HG02571 (cell line): ENCODE measurements around the gene RABGAP1L.
A peak's percentile ranks its signal among the peaks of the same experiment; 100 is the strongest.
"Not testable (repeated sequence)": the region's sequence is repeated elsewhere in the genome, so short reads cannot be mapped to it uniquely, and the experiment has no call there.

Experiments used
- ATAC-seq: cut with Tn5 transposase; IDR thresholded peaks from one replicate; pipeline ENCODE4 v1.9.1; 2021; ENCODE audit warnings: mild to moderate bottlenecking, moderate library complexity; ENCODE audit not compliant: unreplicated experiment

Gene RABGAP1L

DNA sequence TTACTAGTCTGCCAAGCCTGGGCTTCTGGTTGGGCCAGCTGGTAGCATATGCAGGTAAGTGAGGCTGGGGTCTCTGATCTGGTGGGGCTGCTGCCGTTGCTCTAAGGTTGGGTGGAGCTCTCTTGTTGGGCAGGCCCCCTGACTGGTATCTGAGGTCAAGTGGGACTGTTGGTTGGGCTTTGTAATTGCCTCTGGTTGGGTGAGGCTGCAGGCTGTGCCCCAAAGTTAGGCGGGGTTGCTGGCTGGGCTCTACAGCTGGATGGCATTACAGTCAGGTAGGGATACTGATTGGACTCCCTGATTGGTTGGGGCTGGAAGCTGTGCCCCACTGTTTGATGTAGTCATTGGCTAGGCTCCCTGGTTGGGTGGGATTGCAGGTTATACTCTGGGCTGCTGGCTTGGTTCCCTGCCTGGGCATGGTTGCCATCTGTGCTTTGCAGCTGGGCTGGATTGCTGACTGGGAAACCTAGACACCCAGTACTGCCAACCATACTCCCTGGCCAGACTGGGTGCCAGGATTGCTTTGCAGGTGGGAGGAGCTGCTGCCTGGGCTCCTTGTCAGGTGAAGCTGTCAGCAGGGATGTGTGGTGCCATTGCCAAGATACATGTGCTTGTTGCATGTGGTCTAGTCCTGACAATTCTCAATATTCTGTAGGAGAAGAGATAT is 130.5 kb downstream of the RABGAP1L start:
- no peak for ATAC-seq

GRCh38 chr1:174291059-174291458 is 131.7 kb downstream of the RABGAP1L start:
- ATAC-seq, result no peak

DNA sequence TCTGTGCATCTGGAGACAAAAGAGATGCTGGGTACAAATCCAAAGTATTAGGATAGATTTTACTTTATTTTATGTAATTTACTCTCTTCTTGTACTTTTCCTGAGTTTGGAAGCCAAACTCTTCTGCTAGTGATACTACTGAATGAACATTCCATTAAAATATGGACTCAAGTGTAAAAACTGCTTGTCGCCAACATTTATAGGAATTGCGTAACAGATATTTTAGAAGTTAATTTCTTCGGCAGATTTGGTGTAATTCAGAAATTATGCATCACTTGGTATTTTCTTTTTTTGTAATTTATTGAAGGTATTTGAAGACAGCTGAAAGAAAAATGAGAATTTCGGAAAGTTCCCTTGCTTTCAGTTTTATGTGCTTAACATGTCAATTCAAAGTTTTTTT is 137.0 kb downstream of the RABGAP1L start:
- no peak for ATAC-seq

DNA sequence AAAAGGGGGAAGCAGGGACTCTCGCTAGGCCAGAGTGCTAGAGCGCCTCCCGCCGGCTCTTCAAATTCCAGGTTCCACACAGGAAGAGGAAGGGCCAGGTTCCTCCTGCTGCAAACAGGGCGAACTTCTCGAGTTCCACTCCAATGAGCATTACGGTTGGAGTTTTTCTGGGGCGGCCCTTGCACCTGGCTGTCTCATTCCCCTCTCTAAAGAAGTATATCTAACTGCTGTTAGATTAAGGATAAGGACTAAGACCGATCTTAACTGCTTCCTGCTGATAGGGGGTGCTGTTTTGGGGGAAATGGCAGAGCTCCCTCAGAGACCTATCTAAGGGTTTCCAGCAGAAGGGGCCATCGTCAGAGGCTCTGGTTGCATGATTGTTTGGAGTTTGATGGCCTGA is 138.0 kb downstream of the RABGAP1L start:
- no peak for ATAC-seq

- ATAC-seq, result no peak
Observed at GRCh38 chr1:174301295-174302077, 142.2 kb downstream of the RABGAP1L start.

- ATAC-seq, result no peak
Observed at GRCh38 chr1:174308604-174309003, 149.3 kb downstream of the RABGAP1L start.

- no peak for ATAC-seq
Observed at GRCh38 chr1:174309490-174309889, 150.2 kb downstream of the RABGAP1L start.

DNA sequence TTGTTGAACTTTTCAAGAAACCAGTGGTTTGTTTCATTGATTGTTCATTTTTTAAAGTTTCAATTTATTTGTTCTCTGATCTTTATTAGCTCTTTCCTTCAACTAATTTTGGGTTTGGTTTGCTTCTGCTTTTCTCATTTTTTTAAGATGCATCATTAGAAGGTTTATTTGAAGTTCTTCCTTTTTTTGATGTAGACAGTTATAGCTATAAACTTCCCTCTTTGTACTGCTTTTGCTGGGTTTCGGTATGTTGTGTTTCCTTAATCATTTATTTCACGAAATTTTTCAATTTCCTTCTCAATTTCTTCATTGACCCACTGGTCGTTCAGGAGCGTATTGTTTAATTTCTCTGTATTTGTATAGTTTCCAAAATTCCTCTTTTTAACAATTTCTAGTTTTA is 155.1 kb downstream of the RABGAP1L start:
- ATAC-seq, result no peak

- ATAC-seq, result no peak
Observed at GRCh38 chr1:174315239-174315638, 155.9 kb downstream of the RABGAP1L start.

- not testable (repeated sequence) for ATAC-seq
Observed at GRCh38 chr1:174320897-174321296, 161.6 kb downstream of the RABGAP1L start.

DNA sequence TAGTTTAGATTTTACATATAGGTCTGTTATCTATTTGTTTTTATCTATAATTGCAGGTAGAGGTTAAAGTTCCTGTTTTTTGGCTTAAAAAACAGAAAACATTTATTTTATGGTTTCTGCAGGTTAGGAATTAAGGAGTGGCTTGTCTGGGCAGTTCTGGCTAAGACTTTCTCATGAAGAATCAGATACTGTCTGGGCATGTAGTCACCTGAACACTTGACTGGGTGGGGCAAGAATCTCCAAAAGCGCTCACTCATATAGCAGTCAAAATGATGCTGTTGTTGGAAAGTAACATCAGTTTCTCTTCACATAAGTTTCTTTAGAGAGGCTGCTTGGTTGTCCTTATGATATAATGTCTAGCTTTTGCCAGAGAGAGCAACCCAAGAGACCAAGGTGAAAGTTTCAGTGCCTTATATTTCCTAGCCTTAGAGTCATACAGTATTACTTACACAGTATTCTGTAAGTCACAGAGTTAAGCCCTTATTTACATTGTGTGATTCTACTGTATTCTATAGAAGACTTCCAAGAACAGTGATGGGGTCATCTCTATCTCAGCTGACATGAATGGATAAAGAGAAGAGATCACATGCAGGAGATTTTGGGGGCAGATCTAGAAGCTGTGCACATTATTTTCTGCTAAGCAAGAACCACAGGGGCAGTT is 163.0 kb downstream of the RABGAP1L start:
- ATAC-seq, result no peak

DNA sequence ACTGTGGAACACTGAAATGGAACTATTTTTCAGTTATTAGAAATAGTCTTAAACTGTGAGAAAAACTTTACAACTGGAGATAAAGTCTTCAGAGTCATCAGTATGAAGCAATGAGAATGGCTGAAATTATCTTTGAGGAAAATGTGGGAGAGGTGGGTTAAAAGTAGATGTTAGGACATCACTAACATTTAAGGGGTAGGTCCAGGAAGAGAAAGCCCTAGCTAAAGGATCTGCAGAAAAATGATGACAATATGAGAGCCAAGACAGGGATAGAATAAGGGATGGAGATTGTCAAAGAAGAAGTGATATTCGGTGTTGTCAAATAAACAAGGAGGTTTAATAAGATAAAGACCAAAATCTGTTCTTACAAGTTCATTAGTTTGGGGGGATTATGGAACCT is 165.2 kb downstream of the RABGAP1L start:
- no peak for ATAC-seq

DNA sequence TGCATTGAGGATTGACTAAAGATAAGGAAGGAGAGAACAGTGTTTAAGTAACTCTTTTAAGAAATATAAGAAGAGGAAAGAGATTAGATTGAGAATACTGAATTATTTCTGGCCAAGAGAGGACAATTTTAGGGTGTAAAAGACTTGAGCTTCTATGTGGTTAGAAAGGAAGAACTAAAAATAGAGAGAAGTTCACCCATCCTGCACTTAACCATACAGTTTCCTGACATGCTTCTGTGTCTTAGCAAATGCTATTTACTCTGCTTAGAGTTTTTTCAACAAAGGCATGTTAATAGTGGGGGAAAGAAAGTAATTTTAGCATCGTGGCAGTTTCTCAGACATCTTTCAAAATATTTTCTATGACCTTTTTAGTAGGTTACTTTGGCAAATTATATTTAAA is 165.6 kb downstream of the RABGAP1L start:
- ATAC-seq, result no peak

DNA sequence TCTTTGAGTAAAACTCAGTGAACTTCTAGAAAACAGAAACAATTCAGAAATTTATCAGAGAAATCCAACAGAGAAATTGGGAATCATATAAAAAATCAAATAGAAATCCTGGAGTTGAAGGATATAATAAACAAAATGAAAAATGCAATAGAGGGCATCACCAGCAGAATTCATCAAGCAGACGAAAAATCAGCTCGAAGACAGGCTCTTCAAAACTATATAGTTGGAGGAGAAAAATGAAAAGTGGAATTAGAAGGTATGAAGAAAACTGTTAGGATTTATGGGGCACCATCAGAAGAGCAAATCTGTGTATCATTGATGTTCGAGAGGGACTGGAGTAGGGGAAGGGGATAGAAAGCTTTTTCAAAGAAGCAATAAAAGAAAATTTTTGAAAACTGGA is 167.0 kb downstream of the RABGAP1L start:
- ATAC-seq, result no peak

- no peak for ATAC-seq
Observed at GRCh38 chr1:174333437-174333836, 174.1 kb downstream of the RABGAP1L start.

DNA sequence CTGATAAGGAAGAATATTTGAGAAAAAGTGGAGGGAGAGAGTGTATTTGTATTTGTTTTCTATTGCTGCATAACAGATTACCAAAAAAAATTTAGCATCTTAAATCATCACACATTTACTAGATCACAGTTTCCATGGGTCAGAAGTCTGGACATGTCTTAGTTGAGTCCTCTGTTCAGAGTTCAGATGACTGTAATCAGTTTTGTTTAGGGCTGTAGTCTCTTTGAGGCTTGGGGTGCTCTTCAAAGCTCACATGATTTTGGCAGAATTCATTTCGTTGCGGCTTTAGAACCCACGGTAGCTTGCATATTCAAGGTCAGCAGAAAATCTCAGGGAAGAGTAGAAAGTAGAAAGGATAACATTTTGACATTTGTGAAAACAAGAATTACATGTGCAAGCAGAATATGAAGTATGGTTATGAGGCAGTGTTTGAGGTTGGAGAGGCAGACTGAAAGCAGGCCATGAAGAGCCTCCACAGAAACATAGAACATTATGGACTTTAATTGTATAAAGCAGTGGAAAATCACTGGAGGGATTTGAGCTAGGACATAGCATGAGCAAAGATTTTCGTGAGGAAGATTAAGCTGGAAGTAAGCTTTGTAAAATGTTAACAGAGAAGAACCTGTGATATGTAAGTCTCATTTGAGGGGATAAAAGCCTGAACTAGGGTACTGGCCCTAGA is 177.8 kb downstream of the RABGAP1L start:
- ATAC-seq, result no peak

DNA sequence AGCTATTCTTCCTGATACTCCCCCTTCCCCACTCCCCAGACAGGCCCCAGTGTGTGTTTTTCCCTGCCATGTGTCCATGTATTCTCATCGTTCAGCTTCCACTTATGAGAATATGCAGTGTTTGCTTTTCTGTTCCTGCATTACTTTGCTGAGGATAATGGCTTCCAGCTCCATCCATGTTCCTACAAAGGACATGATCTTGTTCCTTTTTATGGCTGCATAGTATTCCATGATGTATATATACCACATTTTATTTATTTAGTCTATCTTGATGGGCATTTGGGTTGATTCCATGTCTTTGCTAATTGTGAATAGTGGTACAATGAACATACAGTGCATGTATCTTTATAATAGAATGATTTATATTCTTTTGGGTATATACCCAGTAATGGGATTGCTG is 181.1 kb downstream of the RABGAP1L start:
- not testable (repeated sequence) for ATAC-seq

GRCh38 chr1:174344162-174344561 is 184.8 kb downstream of the RABGAP1L start:
- peak; percentile 76 for ATAC-seq

- no peak for ATAC-seq
Observed at GRCh38 chr1:174352117-174352516, 192.8 kb downstream of the RABGAP1L start.

DNA sequence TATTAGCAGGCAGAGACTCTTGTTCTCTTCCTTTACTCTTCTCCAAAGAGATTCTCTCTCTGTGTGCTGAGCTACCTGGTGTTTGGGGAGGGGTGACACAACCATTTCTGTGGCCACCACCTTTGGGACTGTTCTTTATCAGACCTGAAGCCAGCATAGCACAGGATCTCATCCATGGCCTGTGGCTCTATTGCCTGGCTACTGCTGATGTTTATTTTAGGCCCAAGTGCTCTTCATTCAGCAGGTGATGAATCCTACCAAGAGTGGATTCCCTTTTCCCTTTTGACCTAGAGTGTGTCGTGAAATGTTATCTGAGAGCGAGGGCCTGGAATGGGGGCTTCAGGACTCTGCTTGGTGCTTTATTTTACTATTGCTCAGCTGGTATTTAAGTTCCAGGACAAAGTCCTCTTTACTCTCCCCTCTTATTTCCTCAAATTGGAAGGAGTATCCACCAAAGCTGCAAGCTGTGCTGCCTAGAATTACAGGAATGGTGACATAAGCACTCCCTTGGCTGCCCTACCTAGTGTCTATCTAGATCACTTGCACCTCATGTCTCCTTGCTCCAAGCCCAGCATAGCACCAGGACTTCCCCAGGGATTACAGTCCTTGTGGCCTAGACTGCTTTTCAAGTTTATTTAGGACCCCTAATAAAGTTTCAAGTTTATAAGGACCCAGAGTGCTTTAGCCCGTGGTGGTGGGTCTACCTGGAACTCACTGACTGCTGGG is 193.7 kb downstream of the RABGAP1L start:
- ATAC-seq, result no peak

GRCh38 chr1:174358344-174358743 is 199.0 kb downstream of the RABGAP1L start:
- no peak for ATAC-seq
